ENCODE measurements around the gene PIK3R1.

- TF ChIP-seq MYB (IDR thresholded peaks at IDR 0.05; ENCODE audit: borderline replicate concordance, low read depth, low read length) (no peak), POLR2AphosphoS5 (IDR thresholded peaks at IDR 0.05; ENCODE audit: low read length) (no peak), SUZ12 (IDR thresholded peaks at IDR 0.05; ENCODE audit: unreplicated experiment) (no peak), CTCF (IDR thresholded peaks at IDR 0.05 in 2 of 3, conservative IDR thresholded peaks at IDR 0.05 in 1 of 3; ENCODE audit: control insufficient read depth in 2 of 3, extremely low read depth in 1 of 3, insufficient read depth in 1 of 3, low read depth in 3 of 3, low read length in 3 of 3) (no peak), E2F4 (IDR thresholded peaks at IDR 0.05; ENCODE audit: low read depth, low read length) (no peak), EZH2 (IDR thresholded peaks at IDR 0.05; ENCODE audit: borderline replicate concordance, control insufficient read depth, low read depth, low read length) (no peak), ETV6 (conservative IDR thresholded peaks at IDR 0.05 in 1 of 2, IDR thresholded peaks at IDR 0.05 in 1 of 2; ENCODE audit: borderline replicate concordance in 1 of 2, low read depth in 1 of 2) (no peak), SP1 (IDR thresholded peaks at IDR 0.05; ENCODE audit: low read depth, low read length) (no peak), ZNF274 (IDR thresholded peaks at IDR 0.05; ENCODE audit: insufficient read depth, insufficient read length) (no peak), GABPA (IDR thresholded peaks at IDR 0.05; ENCODE audit: low read depth) (no peak), JUND (IDR thresholded peaks at IDR 0.05; ENCODE audit: low read depth, low read length) (no peak)
Measured at GRCh38 chr5:68271124-68271523, 55.6 kb downstream of the PIK3R1 start.

Data from GM12878 (cell line).